NCI-H1092 treated with DMSO at 0.1 percent for 48 hours (cell line): Measurements from ENCODE around the gene MYMX.
"Not testable (repeated sequence)": the region's sequence is repeated elsewhere in the genome, so short reads cannot be mapped to it uniquely, and the experiment has no call there.

ENCODE experiments used
- DNase-seq: peaks from one replicate; lab custom pipeline; 2025; lab: John Stamatoyannopoulos, UW

Gene MYMX

DNA sequence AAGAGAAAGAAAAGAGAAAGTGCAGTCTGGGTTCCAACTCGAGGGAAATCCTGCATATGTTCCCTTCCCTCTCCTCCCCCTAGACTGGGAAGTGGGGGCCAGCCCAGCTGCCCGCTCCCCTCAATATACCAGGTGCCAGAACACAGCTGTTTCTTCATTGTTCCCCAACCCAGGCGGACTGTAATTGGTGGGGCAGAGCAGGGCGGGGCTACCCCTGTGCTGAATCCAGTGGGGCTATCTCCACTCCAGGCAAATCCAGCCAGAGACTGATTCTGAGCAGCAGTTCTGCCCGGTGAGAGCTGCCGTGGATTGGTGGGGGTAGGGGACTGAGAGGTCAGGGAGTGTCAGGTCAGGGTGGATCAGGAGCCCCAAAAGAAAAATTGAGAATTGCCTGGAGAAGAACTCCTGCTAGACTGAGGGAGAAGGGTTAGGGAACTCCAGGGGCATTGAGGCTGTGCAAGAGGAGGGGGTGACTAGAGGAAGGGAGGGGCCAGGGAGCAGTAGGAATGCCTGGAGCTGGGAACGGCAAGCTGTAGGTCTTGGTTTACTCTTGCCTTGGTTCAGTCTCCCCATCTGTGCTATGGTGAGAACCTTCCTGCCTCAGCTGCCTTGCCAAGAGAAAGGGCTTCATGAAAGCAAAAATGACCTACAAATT, at the start of gene MYMX:
MYMX (plus strand) TSS at position 250 of the 655 bp plus-strand sequence. CDS start 546 bp downstream, outside the sequence.
- peak; percentile 37 for DNase-seq

DNA sequence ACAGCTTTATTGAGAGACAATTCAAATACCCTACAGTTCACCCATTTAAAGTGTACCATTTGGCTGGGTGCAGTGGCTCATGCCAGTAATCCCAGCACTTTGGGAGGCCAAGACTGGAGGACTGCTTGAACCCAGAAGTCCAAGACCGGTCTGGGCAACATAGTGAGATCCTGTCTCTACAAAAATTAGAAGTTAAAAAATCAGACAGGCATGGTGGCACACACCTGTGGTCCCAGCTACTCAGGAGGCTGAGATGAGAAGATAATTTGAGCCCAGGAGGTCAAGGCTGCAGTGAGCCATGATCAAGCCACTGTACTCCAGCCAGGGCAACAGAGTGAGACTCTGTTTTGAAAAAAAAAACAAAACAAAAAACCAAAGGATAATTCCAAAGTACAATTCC, 49.2 kb upstream of the MYMX start:
- no peak for DNase-seq

DNA sequence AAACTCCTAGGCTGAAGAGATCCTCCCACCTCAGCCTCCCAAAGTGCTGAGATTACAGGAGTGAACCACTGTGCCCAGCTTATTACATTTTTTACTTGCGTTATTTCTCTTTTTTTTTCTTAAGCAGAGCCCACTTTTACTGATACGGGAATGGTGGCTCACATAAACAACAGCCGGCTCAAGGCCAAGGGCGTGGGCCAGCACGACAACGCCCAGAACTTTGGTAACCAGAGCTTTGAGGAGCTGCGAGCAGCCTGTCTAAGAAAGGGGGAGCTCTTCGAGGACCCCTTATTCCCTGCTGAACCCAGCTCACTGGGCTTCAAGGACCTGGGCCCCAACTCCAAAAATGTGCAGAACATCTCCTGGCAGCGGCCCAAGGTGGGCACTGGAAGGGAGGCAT, 47.6 kb upstream of the MYMX start:
- no peak for DNase-seq

- no peak for DNase-seq
Measured at GRCh38 chr6:44169886-44170570, 46.7 kb upstream of the MYMX start.

GRCh38 chr6:44171899-44172546, 44.7 kb upstream of the MYMX start:
- no peak for DNase-seq

- DNase-seq = peak; percentile 68
Measured at GRCh38 chr6:44172731-44173500, 43.8 kb upstream of the MYMX start.

GRCh38 chr6:44176130-44176761, 40.5 kb upstream of the MYMX start:
- no peak for DNase-seq

- DNase-seq = no peak
Measured at GRCh38 chr6:44176762-44177509, 39.8 kb upstream of the MYMX start.

- no peak for DNase-seq
Measured at GRCh38 chr6:44177691-44178423, 38.9 kb upstream of the MYMX start.

DNA sequence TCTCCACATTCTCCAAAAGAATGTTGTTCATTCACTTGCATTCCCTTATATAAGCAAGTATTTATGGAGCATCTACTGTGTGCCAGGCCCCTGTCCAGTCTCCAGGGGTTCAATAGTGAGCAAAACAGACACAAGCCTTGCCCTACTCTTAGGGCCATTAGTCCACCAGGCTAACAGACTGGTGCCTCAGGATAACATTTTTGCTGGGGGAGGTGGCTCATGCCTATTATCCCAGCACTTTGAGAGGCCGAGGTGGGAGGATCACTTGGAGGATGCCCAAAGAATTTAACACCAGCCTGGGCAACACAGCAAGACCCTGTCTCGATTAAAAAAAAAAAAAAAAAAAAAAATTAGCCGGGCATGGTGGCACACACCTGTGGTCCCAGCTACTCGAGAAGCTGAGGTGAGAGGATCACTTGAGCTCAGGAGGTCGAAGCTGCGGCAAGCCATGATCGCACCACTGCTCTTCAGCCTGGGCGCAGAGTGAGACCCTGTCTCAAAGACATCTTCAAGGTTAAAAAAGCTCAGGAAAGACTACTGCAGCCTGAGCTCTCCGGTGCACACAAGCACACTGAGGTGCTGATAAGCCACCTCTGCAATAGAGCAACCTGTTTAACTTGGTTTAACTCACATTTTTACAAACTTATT, 38.2 kb upstream of the MYMX start:
- DNase-seq = no peak

- no peak for DNase-seq
Measured at GRCh38 chr6:44179072-44179536, 37.6 kb upstream of the MYMX start.

- no peak for DNase-seq
Measured at GRCh38 chr6:44179648-44180047, 37.1 kb upstream of the MYMX start.

GRCh38 chr6:44180406-44180805, 36.3 kb upstream of the MYMX start:
- no peak for DNase-seq

DNA sequence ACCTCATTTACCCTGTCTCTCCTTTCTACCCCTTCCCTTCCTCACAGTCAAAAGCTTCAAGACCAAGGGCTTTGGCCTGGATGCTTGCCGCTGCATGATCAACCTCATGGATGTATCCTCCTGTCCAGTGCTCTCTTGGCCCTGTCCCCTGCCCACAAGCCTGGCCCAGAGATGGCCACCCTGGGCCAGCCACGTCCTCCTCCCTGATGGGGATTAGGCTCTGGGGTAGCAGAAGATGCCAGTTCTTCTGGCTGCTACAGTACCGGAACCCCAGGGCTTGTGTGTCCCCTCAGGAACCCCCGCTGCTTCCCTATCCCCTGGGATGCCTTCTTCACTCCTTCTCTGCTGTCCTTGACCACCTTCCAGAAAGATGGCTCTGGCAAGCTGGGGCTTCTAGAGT, 35.8 kb upstream of the MYMX start:
- DNase-seq = no peak

GRCh38 chr6:44181784-44182183, 34.9 kb upstream of the MYMX start:
- DNase-seq = not testable (repeated sequence)

DNA sequence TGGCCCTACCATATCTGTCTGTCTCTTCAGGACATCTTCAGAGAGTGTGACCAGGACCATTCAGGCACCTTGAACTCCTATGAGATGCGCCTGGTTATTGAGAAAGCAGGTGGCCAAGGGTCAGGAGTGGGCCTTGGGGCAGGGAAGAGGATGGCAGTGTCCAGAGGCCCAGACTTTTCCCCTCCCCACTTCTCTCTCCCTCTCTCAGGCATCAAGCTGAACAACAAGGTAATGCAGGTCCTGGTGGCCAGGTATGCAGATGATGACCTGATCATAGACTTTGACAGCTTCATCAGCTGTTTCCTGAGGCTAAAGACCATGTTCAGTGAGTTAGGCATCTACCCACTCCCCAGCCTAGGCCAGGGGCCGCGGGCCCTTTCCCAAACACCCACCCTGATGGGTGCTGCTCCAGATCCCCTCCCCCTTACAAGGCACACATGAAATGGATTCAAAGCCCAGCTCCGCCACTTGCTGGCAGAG, 33.8 kb upstream of the MYMX start:
- no peak for DNase-seq

- no peak for DNase-seq
Measured at GRCh38 chr6:44183783-44184182, 32.9 kb upstream of the MYMX start.

- DNase-seq = not testable (repeated sequence)
Measured at GRCh38 chr6:44185356-44185755, 31.4 kb upstream of the MYMX start.

GRCh38 chr6:44185953-44186634, 30.6 kb upstream of the MYMX start:
- DNase-seq = no peak
